ENCODE results near the gene MDGA2. TPM values are rescaled to one million over a fixed set of nuclear protein-coding genes. Genes with fewer than 3 reads are reported as not detected.

MDGA2 gene
- total RNA-seq, 4 donors from 2014 or later: 0.16 TPM; not detected in 3

GRCh38 chr14:47039336-47039735 is 636.1 kb downstream of the MDGA2 start:
- ATAC-seq (ENCODE audit: low FRiP score): no peak
- no peak for DNase-seq (ENCODE audit: low spot score)
- no peak for TF ChIP-seq CTCF (IDR thresholded peaks at IDR 0.05)

GRCh38 chr14:47022721-47023120 is 652.7 kb downstream of the MDGA2 start:
- no peak for TF ChIP-seq CTCF (IDR thresholded peaks at IDR 0.05)
- DNase-seq (ENCODE audit: low spot score) (no peak), ATAC-seq (ENCODE audit: low FRiP score) (no peak)

- no peak for TF ChIP-seq CTCF (IDR thresholded peaks at IDR 0.05)
- ATAC-seq (ENCODE audit: low FRiP score) (no peak), DNase-seq (ENCODE audit: low spot score) (no peak)
Observed at GRCh38 chr14:47020500-47020899, 654.9 kb downstream of the MDGA2 start.

GRCh38 chr14:47012533-47013280 is 662.7 kb downstream of the MDGA2 start:
- ATAC-seq (ENCODE audit: low FRiP score) (no peak), DNase-seq (ENCODE audit: low spot score) (no peak)
- TF ChIP-seq CTCF (IDR thresholded peaks at IDR 0.05): no peak

- no peak for TF ChIP-seq CTCF (IDR thresholded peaks at IDR 0.05)
- no peak for DNase-seq (ENCODE audit: low spot score)
Observed at GRCh38 chr14:47009615-47010014, 665.8 kb downstream of the MDGA2 start.

GRCh38 chr14:47008732-47009131 is 666.7 kb downstream of the MDGA2 start:
- DNase-seq (ENCODE audit: low spot score) (no peak), ATAC-seq (ENCODE audit: low FRiP score) (no peak)
- no peak for TF ChIP-seq CTCF (IDR thresholded peaks at IDR 0.05)

More at GRCh38 chr14:47009615-47010014, 665.8 kb downstream of the MDGA2 start:
- no peak for ATAC-seq (ENCODE audit: low FRiP score)

- DNase-seq (ENCODE audit: low spot score) (no peak), ATAC-seq (ENCODE audit: low FRiP score) (no peak)
- no peak for TF ChIP-seq CTCF (IDR thresholded peaks at IDR 0.05)
Observed at GRCh38 chr14:46999661-47000060, 675.7 kb downstream of the MDGA2 start.

Data from omental fat pad (tissue), 4 donors.